ENCODE measurements around the gene PTPRJ.
"Not testable (repeated sequence)": the region's sequence is repeated elsewhere in the genome, so short reads cannot be mapped to it uniquely, and the experiment has no call there.

The PTPRJ gene

DNA sequence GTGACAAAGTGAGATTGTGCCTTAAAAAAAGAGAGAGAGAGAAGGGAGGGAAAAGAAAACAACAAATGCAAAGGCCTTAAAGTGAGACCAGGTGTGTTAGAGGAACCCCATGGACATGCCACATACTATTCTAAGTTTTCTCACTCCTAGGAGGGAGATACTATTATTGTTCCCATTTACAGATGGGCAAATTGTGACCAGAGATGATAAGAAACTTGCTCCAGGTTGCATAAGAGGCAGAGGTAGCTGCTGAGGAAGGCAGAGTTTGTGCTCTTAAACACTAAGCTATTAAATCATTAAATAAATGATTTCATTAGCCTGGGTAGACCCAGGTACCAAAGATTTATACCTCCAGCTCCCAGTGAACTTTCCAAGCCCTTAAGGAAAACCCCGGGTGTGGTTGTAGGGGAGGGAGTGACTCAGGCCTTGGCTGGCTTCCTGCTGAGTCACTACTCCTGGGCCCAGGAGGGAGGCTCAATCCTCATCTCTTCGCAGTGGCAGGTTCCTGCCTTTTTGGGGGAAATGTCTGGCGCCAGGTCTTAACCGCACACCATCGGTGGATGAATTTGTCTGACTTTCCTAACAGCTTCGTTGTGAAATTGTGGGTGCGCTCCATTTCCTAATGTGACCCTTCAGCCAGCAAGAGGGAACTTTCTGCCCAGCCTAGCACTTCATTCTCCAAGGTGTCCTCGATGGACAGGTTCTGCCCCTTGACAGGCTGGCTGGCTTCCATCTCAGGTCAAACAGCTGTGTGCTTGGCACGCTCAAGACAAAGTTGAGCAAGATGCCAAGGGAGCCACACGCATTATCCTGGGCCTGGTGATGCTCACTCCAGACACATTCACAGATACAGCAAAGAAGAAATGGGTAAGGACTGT is 33.4 kb upstream of the PTPRJ start:
- Histone ChIP-seq H3K36me3 (ENCODE audit: control insufficient read depth, insufficient read depth, low read length) (no peaks in the 10 kb centered on the region), H3K27ac (ENCODE audit: insufficient read depth, low read length, poor library complexity, severe bottlenecking) (no peak overlapping the region), H3K4me3 (ENCODE audit: insufficient read depth, low read depth, low read length, poor library complexity, severe bottlenecking) (no peak overlapping the region), H3K27me3 (replicated peaks; ENCODE audit: control insufficient read depth, insufficient read depth, low read length, poor library complexity, severe bottlenecking) (no peaks in the 10 kb centered on the region), H3K4me1 (ENCODE audit: control insufficient read depth, insufficient read depth, low read length, poor library complexity, severe bottlenecking) (no peaks in the 10 kb centered on the region), H3K9me3 (ENCODE audit: control insufficient read depth, low read length) (no peaks in the 10 kb centered on the region)
- no peak for DNase-seq

DNA sequence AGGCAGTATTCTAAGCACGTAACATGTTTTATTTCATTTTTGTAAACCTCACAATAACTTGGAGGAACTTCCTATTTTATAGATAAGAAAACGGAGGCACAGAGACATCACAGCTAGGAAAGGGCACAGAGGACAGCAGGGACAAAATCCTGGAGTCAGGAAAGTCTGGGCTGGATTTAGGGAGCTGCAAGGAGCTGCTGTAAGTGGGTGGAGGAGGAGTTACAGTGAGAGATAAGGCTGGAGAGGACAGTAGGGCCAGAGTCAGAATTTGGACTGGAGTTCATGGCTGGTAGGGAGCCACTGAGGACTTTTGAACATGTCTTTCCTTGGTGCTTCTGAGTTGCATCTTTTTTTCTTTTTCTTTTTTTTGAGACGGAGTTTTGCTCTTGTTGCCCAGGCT is 32.2 kb upstream of the PTPRJ start:
- Histone ChIP-seq H3K36me3 (ENCODE audit: control insufficient read depth, insufficient read depth, low read length) (no peaks in the 10 kb centered on the region), H3K27ac (ENCODE audit: insufficient read depth, low read length, poor library complexity, severe bottlenecking) (no peak overlapping the region), H3K4me1 (ENCODE audit: control insufficient read depth, insufficient read depth, low read length, poor library complexity, severe bottlenecking) (no peaks in the 10 kb centered on the region), H3K9me3 (ENCODE audit: control insufficient read depth, low read length) (no peaks in the 10 kb centered on the region), H3K27me3 (replicated peaks; ENCODE audit: control insufficient read depth, insufficient read depth, low read length, poor library complexity, severe bottlenecking) (no peaks in the 10 kb centered on the region), H3K4me3 (ENCODE audit: insufficient read depth, low read depth, low read length, poor library complexity, severe bottlenecking) (no peak overlapping the region)
- DNase-seq, result no peak

DNA sequence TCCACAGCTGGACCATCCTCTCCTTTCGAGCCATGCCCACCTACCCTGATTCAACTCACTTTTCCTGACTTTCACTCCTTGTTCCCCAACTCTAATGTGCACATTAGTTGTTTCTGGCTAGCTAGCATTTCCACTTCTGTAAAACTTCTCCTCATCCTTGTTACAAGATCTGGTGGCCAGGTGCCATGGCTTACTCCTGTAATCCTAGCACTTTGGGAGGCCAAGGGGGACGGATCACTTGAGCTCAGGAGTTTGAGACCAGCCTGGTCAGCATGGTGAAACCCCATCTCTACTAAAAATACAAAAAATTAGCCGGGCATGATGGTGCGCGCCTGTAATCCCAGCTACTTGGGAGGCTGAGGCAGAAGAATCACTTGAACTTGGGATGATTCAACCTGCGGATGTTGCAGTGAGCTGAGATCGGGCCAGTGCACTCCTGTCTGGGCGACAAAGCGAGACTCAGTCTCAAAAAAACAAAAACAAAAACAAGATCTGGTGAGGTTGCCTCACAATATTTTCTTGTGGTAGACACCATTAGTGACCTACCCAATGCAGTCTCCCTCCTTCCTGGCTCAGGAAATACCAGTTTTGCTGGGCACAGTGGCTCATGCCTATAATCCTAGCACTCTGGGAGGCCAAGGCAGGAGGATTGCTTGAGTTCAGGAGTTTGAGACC is 31.2 kb upstream of the PTPRJ start:
- H3K27ac ChIP-seq (ENCODE audit: insufficient read depth, low read length, poor library complexity, severe bottlenecking); H3K4me1 ChIP-seq (ENCODE audit: control insufficient read depth, insufficient read depth, low read length, poor library complexity, severe bottlenecking); H3K4me3 ChIP-seq (ENCODE audit: insufficient read depth, low read depth, low read length, poor library complexity, severe bottlenecking); H3K36me3 ChIP-seq (ENCODE audit: control insufficient read depth, insufficient read depth, low read length); DNase-seq; H3K9me3 ChIP-seq (ENCODE audit: control insufficient read depth, low read length); H3K27me3 ChIP-seq (replicated peaks; ENCODE audit: control insufficient read depth, insufficient read depth, low read length, poor library complexity, severe bottlenecking): not testable (repeated sequence)

DNA sequence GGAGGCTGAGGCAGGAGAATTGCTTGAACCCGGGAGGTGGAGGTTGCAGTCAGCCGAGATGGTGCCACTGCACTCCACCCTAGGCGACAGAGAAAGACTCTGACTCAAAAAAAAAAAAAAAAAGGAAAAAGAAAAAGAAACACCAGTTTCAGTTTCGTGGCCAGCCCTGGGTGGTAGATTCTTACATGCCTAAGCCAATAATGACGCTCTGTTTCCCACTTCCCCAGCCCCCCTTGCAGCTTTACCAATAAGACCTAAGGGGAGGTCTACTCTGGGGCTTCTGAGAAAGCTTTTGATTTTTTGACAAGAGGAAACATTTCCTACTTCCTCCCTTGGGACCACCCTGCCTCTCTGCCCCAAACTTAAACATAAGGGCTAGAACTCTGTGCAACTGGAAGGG is 30.0 kb upstream of the PTPRJ start:
- H3K27ac ChIP-seq (ENCODE audit: insufficient read depth, low read length, poor library complexity, severe bottlenecking), result no peak overlapping the region
- H3K4me3 ChIP-seq (ENCODE audit: insufficient read depth, low read depth, low read length, poor library complexity, severe bottlenecking), result no peak overlapping the region
- H3K9me3 ChIP-seq (ENCODE audit: control insufficient read depth, low read length), result no peaks in the 10 kb centered on the region
- H3K27me3 ChIP-seq (replicated peaks; ENCODE audit: control insufficient read depth, insufficient read depth, low read length, poor library complexity, severe bottlenecking), result no peaks in the 10 kb centered on the region
- peak; percentile 5 to 13 (median 12) for DNase-seq
- no peaks in the 10 kb centered on the region for H3K36me3 ChIP-seq (ENCODE audit: control insufficient read depth, insufficient read depth, low read length)
- H3K4me1 ChIP-seq (ENCODE audit: control insufficient read depth, insufficient read depth, low read length, poor library complexity, severe bottlenecking), result no peaks in the 10 kb centered on the region

DNA sequence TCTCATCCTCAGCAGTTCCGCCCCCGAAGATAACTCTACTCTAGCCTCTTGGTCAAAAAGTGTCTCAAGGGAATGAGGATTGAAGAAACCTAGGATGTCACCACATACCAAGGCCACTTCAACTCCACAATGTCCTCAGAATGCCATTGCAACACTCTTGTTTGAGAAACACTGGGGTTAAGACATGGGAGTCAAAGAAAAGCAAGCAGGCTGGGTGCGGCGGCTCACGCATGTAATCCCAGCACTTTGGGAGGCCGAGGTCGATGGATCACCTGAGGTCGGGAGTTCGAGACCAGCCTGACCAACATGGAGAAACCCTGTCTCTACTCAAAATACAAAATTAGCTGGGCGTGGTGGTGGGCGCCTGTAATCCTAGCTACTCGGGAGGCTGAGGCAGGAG is 28.9 kb upstream of the PTPRJ start:
- not testable (repeated sequence) for H3K27ac ChIP-seq (ENCODE audit: insufficient read depth, low read length, poor library complexity, severe bottlenecking); H3K9me3 ChIP-seq (ENCODE audit: control insufficient read depth, low read length); H3K4me1 ChIP-seq (ENCODE audit: control insufficient read depth, insufficient read depth, low read length, poor library complexity, severe bottlenecking); H3K36me3 ChIP-seq (ENCODE audit: control insufficient read depth, insufficient read depth, low read length); H3K27me3 ChIP-seq (replicated peaks; ENCODE audit: control insufficient read depth, insufficient read depth, low read length, poor library complexity, severe bottlenecking); DNase-seq; H3K4me3 ChIP-seq (ENCODE audit: insufficient read depth, low read depth, low read length, poor library complexity, severe bottlenecking)

DNA sequence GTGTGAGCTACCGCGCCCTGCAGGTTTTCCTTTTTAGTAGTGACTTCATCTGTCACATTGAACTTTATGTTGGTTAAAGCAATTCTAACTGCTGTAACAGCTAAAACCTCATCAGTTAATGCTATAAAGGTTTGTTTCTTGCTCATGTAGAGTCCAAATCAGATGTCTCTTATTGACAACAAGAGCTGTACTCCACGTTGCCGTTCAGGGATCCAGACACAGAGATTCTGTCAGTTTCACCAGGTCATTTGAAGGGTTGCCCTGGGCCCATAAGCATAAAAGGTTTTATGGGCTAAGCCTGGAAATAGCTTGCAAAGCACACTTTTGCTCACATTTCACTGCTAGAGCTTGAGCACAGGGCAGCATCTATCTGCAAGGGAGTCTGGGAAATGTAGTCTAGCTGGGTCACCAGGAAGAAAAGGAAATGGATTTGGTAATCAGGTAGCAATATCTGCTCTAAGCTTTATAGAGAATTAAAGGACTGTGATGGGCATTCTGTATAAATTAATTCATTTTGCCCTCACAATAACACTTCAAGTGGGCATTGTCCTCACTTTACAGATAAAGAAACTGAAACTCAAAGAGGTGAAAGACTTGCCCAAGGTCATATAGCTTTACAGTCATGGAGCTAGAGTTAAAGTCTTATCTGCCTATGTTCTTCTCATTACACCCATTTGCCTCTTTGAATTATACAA is 25.2 kb upstream of the PTPRJ start:
- Histone ChIP-seq H3K4me1 (ENCODE audit: control insufficient read depth, insufficient read depth, low read length, poor library complexity, severe bottlenecking) (no peaks in the 10 kb centered on the region), H3K27ac (ENCODE audit: insufficient read depth, low read length, poor library complexity, severe bottlenecking) (no peak overlapping the region), H3K36me3 (ENCODE audit: control insufficient read depth, insufficient read depth, low read length) (no peaks in the 10 kb centered on the region)

DNA sequence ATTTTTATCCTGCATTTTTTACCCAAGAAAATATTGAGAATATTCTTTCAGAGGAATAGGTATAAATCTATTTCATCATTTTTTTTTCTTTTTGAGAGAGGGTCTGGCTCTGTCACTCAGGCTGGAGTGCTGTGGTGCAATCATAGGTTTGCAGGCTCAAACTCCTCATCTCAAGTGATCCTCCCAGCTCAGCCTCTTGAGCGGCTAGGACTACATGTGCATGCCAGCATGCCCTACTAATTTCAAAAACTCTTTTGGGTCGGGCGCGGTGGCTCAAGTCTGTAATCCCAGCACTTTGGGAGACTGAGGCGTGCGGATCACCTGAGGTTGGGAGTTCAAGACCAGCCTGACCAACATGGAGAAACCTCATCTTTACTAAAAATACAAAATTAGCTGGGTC is 20.3 kb upstream of the PTPRJ start:
- Histone ChIP-seq H3K36me3 (ENCODE audit: control insufficient read depth, insufficient read depth, low read length) (no peaks in the 10 kb centered on the region), H3K4me3 (ENCODE audit: insufficient read depth, low read depth, low read length, poor library complexity, severe bottlenecking) (no peak overlapping the region), H3K27me3 (replicated peaks; ENCODE audit: control insufficient read depth, insufficient read depth, low read length, poor library complexity, severe bottlenecking) (no peaks in the 10 kb centered on the region), H3K9me3 (ENCODE audit: control insufficient read depth, low read length) (no peaks in the 10 kb centered on the region), H3K4me1 (ENCODE audit: control insufficient read depth, insufficient read depth, low read length, poor library complexity, severe bottlenecking) (no peaks in the 10 kb centered on the region), H3K27ac (ENCODE audit: insufficient read depth, low read length, poor library complexity, severe bottlenecking) (no peak overlapping the region)
- DNase-seq, result no peak

More for the DNA sequence above, 25.2 kb upstream of the PTPRJ start:
- Histone ChIP-seq H3K9me3 (ENCODE audit: control insufficient read depth, low read length) (no peaks in the 10 kb centered on the region), H3K27me3 (replicated peaks; ENCODE audit: control insufficient read depth, insufficient read depth, low read length, poor library complexity, severe bottlenecking) (no peaks in the 10 kb centered on the region), H3K4me3 (ENCODE audit: insufficient read depth, low read depth, low read length, poor library complexity, severe bottlenecking) (no peak overlapping the region)
- no peak for DNase-seq

DNA sequence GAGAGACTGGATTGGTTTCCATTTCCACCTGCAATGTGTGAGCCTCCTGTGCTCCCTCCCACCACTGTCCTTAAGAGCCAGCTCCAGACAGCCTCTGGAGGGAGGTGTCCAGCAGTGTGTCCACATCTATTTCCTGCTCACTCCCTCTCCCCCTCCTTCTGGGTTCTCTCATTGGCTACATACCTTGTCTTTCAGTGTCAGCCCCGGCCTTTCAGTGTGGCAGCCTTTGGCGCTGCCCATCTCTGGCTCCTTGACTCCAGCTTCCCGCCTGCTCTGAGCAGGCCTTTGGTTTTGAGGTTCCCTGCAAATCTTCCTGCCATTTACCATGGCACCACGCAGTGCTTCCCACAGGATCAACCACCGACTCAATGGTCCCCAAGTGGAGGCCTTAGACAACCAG is 19.0 kb upstream of the PTPRJ start:
- H3K27me3 ChIP-seq (replicated peaks; ENCODE audit: control insufficient read depth, insufficient read depth, low read length, poor library complexity, severe bottlenecking), result no peaks in the 10 kb centered on the region
- no peak overlapping the region for H3K4me3 ChIP-seq (ENCODE audit: insufficient read depth, low read depth, low read length, poor library complexity, severe bottlenecking)
- no peaks in the 10 kb centered on the region for H3K9me3 ChIP-seq (ENCODE audit: control insufficient read depth, low read length)
- H3K27ac ChIP-seq (ENCODE audit: insufficient read depth, low read length, poor library complexity, severe bottlenecking), result no peak overlapping the region
- no peak for DNase-seq
- no peaks in the 10 kb centered on the region for H3K36me3 ChIP-seq (ENCODE audit: control insufficient read depth, insufficient read depth, low read length)
- no peaks in the 10 kb centered on the region for H3K4me1 ChIP-seq (ENCODE audit: control insufficient read depth, insufficient read depth, low read length, poor library complexity, severe bottlenecking)

DNA sequence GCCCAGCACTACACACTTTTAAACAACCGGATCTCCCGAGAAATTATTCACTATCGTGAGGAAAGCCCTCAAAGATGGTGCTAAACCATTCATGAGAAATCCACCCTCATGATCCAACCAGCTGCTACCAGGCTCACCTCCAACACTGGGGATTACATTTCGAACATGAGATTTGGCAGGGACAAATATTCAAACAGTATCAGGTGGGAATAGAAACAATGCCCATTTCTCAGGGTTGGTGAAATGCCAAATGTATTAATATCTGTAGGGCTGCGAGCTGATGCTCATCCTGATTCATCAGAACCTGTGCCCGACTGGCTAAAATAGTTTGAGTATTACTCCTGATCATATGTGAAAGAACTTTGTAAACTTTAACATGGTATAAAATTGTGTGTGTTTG is 15.8 kb upstream of the PTPRJ start:
- Histone ChIP-seq H3K27ac (ENCODE audit: insufficient read depth, low read length, poor library complexity, severe bottlenecking) (no peak overlapping the region), H3K4me3 (ENCODE audit: insufficient read depth, low read depth, low read length, poor library complexity, severe bottlenecking) (no peak overlapping the region), H3K4me1 (ENCODE audit: control insufficient read depth, insufficient read depth, low read length, poor library complexity, severe bottlenecking) (no peaks in the 10 kb centered on the region), H3K9me3 (ENCODE audit: control insufficient read depth, low read length) (no peaks in the 10 kb centered on the region), H3K27me3 (replicated peaks; ENCODE audit: control insufficient read depth, insufficient read depth, low read length, poor library complexity, severe bottlenecking) (no peaks in the 10 kb centered on the region), H3K36me3 (ENCODE audit: control insufficient read depth, insufficient read depth, low read length) (no peaks in the 10 kb centered on the region)
- no peak for DNase-seq
